Fibroblast of skin of left quadriceps (primary cell): ENCODE results near the gene KCNC1.

ENCODE experiments used
- DNase-seq, 2 experiments: peaks; one replicate each; pipeline ENCODE4 v3.0.0-alpha.2; 2013; ENCODE audit warnings: low read depth in 2 of 2

Gene KCNC1

DNA sequence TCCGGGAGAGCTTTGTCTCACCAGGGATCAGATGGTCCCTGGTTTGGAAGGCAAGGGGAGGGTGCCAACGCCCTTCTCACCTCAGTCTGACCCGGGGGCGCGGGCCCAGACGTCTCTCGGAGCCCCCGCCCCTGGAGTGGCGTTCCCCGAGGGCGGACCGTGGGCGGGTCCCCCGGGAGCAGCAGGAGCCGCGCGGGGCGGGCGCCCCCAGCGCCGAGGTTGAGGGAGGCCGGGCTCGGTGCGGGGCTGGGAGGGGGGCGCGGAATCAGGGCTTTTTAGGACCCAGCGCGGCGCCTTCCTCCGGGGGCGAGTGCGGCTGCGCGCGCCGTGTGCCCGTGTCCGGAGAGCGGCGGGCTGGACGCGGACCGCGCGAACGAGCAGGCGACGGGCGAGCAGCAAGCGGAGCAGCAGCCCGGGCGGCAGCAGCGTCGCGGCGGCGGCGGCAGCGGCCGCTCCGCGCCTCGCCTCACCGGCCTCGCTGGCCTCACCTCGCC, at the start of gene KCNC1:
TSS of gene KCNC1 (plus strand) at position 364 of the 494 bp plus-strand sequence. CDS start 1,222 bp downstream, outside the sequence.
- DNase-seq: no peak

GRCh38 chr11:17686231-17686980, 48.2 kb upstream of the KCNC1 start:
- DNase-seq: no peak

- no peak for DNase-seq
Observed at GRCh38 chr11:17687946-17688670, 46.5 kb upstream of the KCNC1 start.

- DNase-seq: no peak
Observed at GRCh38 chr11:17691550-17691949, 43.0 kb upstream of the KCNC1 start.

DNA sequence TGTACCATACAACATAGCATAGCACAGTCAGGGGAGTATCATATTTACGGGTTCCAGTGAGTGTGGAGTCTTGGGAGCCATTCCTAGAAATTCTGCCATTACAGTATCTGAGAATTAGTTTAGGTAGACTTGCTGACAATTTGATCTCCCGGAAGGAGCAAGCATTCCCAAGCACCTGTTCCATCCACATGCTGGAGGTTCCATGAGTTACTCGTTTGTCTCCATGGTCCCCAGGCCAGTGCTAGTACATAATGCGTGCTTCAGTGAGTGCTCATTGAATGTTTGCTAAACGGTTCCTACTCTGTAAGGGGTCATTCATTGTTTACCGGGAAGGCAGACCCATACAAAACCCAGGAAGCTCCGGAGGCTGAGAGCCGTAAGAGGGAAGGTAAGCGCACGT, 42.6 kb upstream of the KCNC1 start:
- DNase-seq: no peak

DNA sequence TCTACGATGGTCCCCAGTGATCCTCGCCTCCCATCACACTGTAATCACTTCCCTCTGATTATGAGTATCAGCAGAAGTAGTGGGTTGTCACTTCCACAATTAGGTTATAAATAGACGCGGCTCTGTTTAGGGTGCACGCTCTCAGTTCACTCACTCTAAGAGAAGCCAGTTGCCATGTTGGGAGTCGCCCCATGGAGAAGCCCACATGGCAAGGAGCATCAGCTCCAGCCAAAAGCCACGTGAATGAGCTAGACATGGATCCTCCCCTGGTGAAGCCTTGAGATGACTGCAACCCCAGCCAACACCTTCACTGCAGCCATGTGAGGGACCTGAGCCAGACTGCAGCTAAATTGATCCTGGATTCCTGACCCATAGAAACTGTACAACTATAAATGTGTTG, 41.6 kb upstream of the KCNC1 start:
- no peak for DNase-seq

DNA sequence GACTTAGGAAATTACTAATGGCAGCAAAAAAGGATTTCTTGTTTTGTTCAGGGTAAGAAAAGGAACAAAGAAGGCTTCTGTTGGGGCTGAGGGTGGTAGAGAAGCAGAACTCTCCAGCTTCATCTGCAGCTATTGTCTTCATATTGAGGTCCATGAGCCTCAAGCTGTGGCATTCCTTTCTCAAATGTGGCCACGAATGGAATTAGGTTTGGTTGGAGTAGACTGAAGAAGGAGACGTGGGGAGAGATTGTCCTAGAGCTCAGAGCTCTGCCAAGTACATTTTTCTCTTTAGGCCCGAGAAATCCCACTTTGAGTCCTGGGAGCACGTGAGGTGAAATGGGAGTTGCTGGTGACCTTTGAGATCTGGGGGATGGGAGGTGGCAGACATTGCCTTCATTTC, 41.0 kb upstream of the KCNC1 start:
- no peak for DNase-seq

- no peak for DNase-seq
Observed at GRCh38 chr11:17694494-17695110, 40.0 kb upstream of the KCNC1 start.

DNA sequence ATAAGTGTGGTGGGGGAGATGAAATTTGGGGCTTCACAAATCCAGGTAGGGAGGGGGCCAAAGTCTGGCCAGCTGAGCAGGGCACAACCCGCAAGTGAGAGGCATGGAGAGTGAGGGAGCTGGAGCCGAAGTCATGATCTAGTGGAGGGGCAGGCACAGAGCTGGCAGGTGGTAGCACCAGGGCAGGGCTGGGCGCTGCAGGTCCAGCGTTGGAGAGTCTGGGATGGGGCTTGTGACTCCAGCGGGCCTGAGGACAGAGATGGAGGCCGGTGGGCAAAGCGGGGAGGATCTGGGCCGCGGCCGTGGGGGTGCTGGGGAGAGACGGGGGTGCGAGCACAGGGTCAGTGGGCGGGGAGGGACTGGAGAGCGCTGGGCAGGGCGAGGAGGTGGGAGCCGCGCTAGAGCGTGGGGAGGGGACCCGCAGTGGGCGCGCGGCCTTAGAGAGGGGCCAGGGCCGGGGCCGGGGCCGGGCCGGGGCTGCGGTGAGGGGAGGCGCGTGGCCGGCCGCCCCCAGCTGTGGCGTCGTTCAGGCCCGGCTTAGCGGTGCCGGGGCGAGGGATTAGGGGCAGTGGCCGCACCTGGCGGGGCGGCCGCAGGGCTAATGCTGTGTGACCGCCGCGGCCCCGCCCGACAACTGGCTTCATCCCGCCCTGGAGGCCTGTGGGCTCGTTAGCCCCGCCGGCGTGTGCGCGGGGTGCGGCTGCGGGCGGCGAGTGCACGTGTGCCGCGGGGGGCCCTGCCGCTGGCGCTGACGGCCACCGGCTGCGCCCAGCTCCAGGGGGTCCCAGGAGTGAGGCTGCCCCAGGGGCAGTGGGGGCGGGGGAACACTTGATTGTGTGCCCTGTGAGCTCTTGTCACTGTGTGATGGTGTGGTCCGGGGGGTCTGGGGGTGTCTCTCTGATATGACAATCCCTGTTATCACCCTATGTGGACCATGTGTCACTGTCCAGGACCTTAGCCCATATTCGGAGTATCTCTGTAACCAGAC, 38.8 kb upstream of the KCNC1 start:
- no peak for DNase-seq

DNA sequence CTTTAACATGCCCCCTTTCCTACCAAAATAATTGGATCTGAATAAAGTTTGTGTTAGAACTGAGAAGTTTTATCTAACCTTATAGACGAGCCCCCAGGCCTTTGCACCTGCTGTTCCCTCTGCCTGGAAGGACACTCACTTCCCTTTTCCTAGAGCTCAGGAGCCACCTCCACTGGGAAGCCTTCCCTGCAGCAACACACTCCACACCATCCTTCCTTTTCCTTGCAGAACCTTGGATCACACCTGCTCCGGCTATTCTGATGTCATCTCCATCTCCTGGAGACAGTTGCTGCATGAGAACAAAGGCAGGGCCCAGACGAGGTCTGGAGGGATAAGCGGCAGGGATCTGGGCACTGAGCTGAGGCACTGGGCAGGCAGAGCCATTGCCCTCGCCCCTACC, 37.8 kb upstream of the KCNC1 start:
- DNase-seq: no peak

- no peak for DNase-seq
Observed at GRCh38 chr11:17697175-17697949, 37.2 kb upstream of the KCNC1 start.

- DNase-seq: no peak
Observed at GRCh38 chr11:17699147-17700114, 35.1 kb upstream of the KCNC1 start.

- DNase-seq: no peak
Observed at GRCh38 chr11:17700991-17701390, 33.6 kb upstream of the KCNC1 start.

DNA sequence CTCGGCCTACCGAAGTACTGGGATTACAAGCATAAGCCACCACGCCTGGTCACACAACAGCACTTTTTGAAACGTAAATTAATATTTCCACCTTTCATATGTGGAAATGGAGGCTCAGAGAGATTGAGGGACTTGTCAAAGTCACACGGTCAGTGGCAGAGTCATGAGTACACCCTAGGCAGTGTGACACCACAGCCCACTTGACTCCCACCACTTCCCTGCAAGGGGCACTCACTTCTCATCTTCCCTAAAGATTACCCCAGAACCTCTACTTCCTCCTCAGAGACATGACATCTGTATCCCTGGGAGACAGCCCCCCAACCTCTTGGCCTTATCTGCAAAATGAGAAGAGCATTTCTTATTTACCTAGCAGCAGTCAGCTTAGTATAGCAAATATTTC, 31.7 kb upstream of the KCNC1 start:
- no peak for DNase-seq

DNA sequence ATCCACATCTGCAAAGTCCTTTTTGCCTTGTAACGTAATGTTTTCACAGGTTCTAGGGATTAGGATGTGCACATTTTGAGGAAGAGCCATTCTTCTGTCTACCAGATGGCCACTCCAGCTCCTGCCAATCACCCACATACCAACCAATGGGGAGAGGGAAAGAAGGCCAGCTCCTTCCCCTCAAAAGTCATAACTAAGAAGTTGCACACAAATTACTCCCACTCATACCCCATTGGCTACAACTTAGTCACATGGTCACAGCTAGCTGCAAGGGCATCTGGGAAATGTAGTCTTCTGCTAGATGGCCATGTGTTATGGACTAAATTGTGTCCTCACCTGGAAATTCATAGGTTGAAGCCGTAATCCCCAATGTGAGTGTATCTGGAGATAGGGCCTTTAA, 30.6 kb upstream of the KCNC1 start:
- no peak for DNase-seq

- DNase-seq: no peak
Observed at GRCh38 chr11:17707830-17708229, 26.8 kb upstream of the KCNC1 start.

DNA sequence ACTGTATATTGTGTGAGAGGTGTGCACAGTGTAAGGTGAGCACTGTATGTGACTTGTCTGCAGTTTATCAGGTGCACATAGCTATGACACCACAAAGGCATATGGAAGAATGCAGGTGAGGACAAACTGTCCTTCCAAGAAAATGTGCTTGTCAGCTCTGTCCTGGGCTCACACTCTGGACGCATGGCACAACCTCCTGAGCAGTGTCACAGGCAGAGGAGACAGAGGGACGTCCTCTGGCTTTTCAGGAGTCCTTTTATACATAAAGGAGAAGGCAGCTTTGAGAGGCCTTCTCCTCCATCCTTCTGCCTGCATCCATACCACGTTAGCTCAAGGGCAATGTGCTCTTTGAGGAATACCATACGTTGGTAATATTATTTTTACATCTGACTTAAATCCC, 22.7 kb upstream of the KCNC1 start:
- DNase-seq: no peak

DNA sequence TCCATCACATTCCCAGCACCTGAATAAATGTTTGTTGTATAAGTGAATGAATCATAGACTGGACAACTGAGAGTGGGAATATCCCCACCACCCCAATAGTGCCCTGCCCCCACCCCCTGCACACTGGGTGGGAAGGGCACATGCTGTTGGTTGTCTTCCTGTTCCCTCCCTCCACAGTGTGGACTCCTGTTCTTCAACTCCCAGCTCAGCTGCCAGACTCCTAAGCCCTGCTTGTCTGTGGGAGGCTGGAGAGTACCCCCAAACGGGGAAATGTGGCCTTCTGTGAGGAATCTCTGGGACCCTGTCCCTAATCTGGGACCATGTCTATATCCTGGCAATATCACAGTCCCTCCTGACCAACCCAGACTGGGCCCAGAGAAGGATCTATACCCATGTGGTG, 20.7 kb upstream of the KCNC1 start:
- no peak for DNase-seq

DNA sequence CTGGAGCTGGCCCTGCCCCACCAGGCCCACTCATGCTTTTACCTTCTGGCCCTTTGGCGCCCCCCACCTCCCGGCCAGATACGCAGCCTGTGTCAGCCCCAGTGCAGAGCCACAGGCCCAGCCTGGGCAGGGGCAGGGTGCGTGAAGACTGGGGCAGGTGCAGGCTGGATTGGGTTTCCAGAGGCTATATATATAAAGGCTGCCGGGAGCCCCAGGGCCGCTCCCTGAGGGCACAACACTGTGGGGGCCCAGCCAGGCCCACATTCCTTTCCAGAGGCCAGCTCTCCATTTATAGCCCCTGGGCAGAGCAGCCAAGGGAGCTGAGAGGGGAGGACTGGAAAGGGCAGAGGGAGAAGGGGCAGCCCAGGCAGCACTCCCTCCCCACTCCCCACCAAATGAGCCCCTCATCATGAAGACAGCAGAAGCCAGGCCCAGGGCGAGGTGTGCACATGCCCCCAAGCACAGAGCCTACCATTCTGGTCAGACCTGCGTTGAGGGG, 20.2 kb upstream of the KCNC1 start:
- no peak for DNase-seq
